BJ (cell line): ENCODE data around the gene OPN1SW. TPM values are rescaled to one million over a fixed set of nuclear protein-coding genes. Genes with fewer than 3 reads are reported as not detected.

Experiments
- CTCF ChIA-PET: fragments of 350-600 bp; formaldehyde crosslinking; extraction: SDS; loops from one replicate; lab custom pipeline; 2021; ENCODE audit warnings: antibody characterized with exemption, inconsistent platforms; lab: Yijun Ruan, JAX
- POLR2A ChIA-PET: fragments of 300-600 bp; sonication (Branson Sonifier 250); formaldehyde crosslinking; extraction: SDS; loops from one replicate; lab custom pipeline; 2021; ENCODE audit warnings: antibody characterized with exemption; lab: Charles Lee
- DNase-seq: peaks from one replicate; pipeline ENCODE4 v3.0.0-alpha.2; 2011; ENCODE audit warnings: low read depth
- H3K27me3 ChIP-seq: 2 replicates; pipeline ENCODE4 v1.6.0; 2011; ENCODE audit warnings: low read length; ENCODE audit not compliant: control insufficient read depth, insufficient read depth
- H3K36me3 ChIP-seq: 2 replicates; pipeline ENCODE4 v1.5.1; 2011; ENCODE audit warnings: low read length; ENCODE audit not compliant: control insufficient read depth, insufficient read depth
- H3K4me3 ChIP-seq: 2 replicates; pipeline ENCODE4 v1.5.1; 2011; ENCODE audit warnings: low read depth, mild to moderate bottlenecking, control low read depth, low read length
- CTCF ChIP-seq: IDR thresholded peaks from 2 replicates; pipeline ENCODE4 v1.5.1; 2011; ENCODE audit warnings: low read depth, mild to moderate bottlenecking, control low read depth, inconsistent platforms, low read length, moderate library complexity; ENCODE audit not compliant: insufficient read depth
- polyA plus RNA-seq: library from polyadenylated mRNA; depleted of rRNA; stranded (reverse); fragments of >200 nt; gene quantifications from 2 replicates; pipeline ENCODE4 v1.2.3, GENCODE V29; 2011

Gene OPN1SW
- polyA plus RNA-seq, 1 experiment = not detected

GRCh38 chr7:128794436-128794835 is 18.8 kb upstream of the OPN1SW start:
- POLR2A ChIA-PET = no interaction called here
- CTCF ChIA-PET = interaction anchor here (1.1 kb wide), 1 partner anchor 87 kb away, joined by 3 read pairs; no protein-coding TSS in a partner anchor

GRCh38 chr7:128794020-128794419 is 18.4 kb upstream of the OPN1SW start:
- POLR2A ChIA-PET = no interaction called here
- CTCF ChIA-PET = interaction anchor here (1.1 kb wide), 1 partner anchor 88 kb away, joined by 3 read pairs; no protein-coding TSS in a partner anchor

More at GRCh38 chr7:128794436-128794835, 18.8 kb upstream of the OPN1SW start:
- H3K27me3 ChIP-seq = no peaks in the 10 kb centered on the region
- H3K36me3 ChIP-seq = no peaks in the 10 kb centered on the region; the same call in 1 of the 2 replicates
- no peak for TF ChIP-seq CTCF
- H3K4me3 ChIP-seq = no peak overlapping the region
- DNase-seq = no peak

GRCh38 chr7:128793181-128793547 is 17.6 kb upstream of the OPN1SW start:
- no peak for DNase-seq
- H3K36me3 ChIP-seq = no peaks in the 10 kb centered on the region; the same call in 1 of the 2 replicates
- ChIA-PET CTCF (no interaction called here), POLR2A (no interaction called here)
- H3K4me3 ChIP-seq = no peak overlapping the region
- peaks cover 2% of the 10 kb centered on the region; the same call in 1 of the 2 replicates for H3K27me3 ChIP-seq
- no peak for TF ChIP-seq CTCF

More at GRCh38 chr7:128794020-128794419, 18.4 kb upstream of the OPN1SW start:
- H3K4me3 ChIP-seq = no peak overlapping the region
- H3K27me3 ChIP-seq = no peaks in the 10 kb centered on the region
- no peaks in the 10 kb centered on the region; the same call in 1 of the 2 replicates for H3K36me3 ChIP-seq
- no peak for TF ChIP-seq CTCF
- no peak for DNase-seq

- ChIA-PET CTCF (no interaction called here), POLR2A (interaction anchor here (0.5 to 0.7 kb wide), 2 partner anchors 12 to 41 kb away, joined by 3 read pairs; no protein-coding TSS in a partner anchor)
- no peak overlapping the region for H3K4me3 ChIP-seq
- no peaks in the 10 kb centered on the region; the same call in 1 of the 2 replicates for H3K36me3 ChIP-seq
- no peak for DNase-seq
- peaks cover 2% of the 10 kb centered on the region; the same call in 1 of the 2 replicates for H3K27me3 ChIP-seq
- TF ChIP-seq CTCF = no peak
These were observed 17.0 kb upstream of the OPN1SW start for GRCh38 chr7:128792471-128793180.

GRCh38 chr7:128791972-128792327 is 16.4 kb upstream of the OPN1SW start:
- no peak for TF ChIP-seq CTCF
- Histone ChIP-seq H3K4me3 (peak overlapping the region; percentile 87), H3K27me3 (peaks cover 2% of the 10 kb centered on the region; the same call in 1 of the 2 replicates), H3K36me3 (no peaks in the 10 kb centered on the region; the same call in 1 of the 2 replicates)
- ChIA-PET CTCF (no interaction called here), POLR2A (interaction anchor here (0.5 to 0.7 kb wide), 2 partner anchors 11 to 42 kb away, joined by 3 read pairs; no protein-coding TSS in a partner anchor)
- no peak for DNase-seq
